A549 (cell line): ENCODE measurements around the gene STYK1. TPM values are rescaled to one million over a fixed set of nuclear protein-coding genes. Genes with fewer than 3 reads are reported as not detected.
A peak's percentile ranks its signal among the peaks of the same experiment; 100 is the strongest.
"Not testable (repeated sequence)": the region's sequence is repeated elsewhere in the genome, so short reads cannot be mapped to it uniquely, and the experiment has no call there.

Source experiments
- ATAC-seq, 2 experiments: fragments of 200-7000 bp in 1 of 2; fragments of >200 bp in 1 of 2; cut with Nextera tagmentation in 1 of 2; cut with Tn5 transposase in 1 of 2; 3 replicates each; pipeline versions ENCODE4 v1.8.0 to v1.9.1; 2018 to 2020; ENCODE audit warnings: mild to moderate bottlenecking in 1 of 2, moderate library complexity in 1 of 2
- CTCF ChIA-PET: fragments of 300-600 bp; sonication (Branson Sonifier 250); formaldehyde crosslinking; extraction: SDS; loops from one replicate; lab custom pipeline; 2021; ENCODE audit warnings: antibody characterized with exemption, inconsistent platforms; lab: Yijun Ruan, JAX
- POLR2A ChIA-PET: fragments of 350-600 bp; formaldehyde crosslinking; extraction: SDS; loops from one replicate; lab custom pipeline; 2021; ENCODE audit warnings: antibody characterized with exemption, inconsistent platforms; lab: Yijun Ruan, JAX
- DNase-seq, 2 experiments: peaks; one replicate each; pipeline versions ENCODE4 v3.0.0 to v3.0.0-alpha.2; 2011 to 2016; ENCODE audit warnings: low read depth in 1 of 2, low spot score in 1 of 2
- FAIRE-seq: peaks from 2 replicates; lab custom pipeline; 2011; peaks lifted over from hg19 to GRCh38; lab: Jason Lieb, UNC
- H3K27ac ChIP-seq, 2 experiments: fragments of >200 bp; sonication (Bioruptor Twin); formaldehyde crosslinking; 3 replicates each; pipeline ENCODE4 v1.5.1; 2016 to 2017
- H3K4me1 ChIP-seq: fragments of >200 bp; sonication (Bioruptor Twin); formaldehyde crosslinking; 3 replicates; pipeline ENCODE4 v1.6.1; 2016
- H3K4me2 ChIP-seq: fragments of >200 bp; sonication (Bioruptor Twin); formaldehyde crosslinking; 3 replicates; pipeline ENCODE4 v1.6.1; 2016
- H3K4me3 ChIP-seq: fragments of >200 bp; sonication (Bioruptor Twin); formaldehyde crosslinking; 3 replicates; pipeline ENCODE4 v1.5.1; 2016
- H3K9me3 ChIP-seq: fragments of >200 bp; sonication (Bioruptor Twin); formaldehyde crosslinking; 3 replicates; pipeline ENCODE4 v1.6.1; 2016
- CHD4 ChIP-seq: fragments of 200-600 bp; sonication (generic); IDR thresholded peaks from 2 replicates; pipeline ENCODE4 v1.6.1; 2016; ENCODE audit warnings: antibody characterized with exemption, mild to moderate bottlenecking, borderline replicate concordance
- EHMT2 ChIP-seq: fragments of 200-600 bp; sonication (generic); IDR thresholded peaks from 2 replicates; pipeline ENCODE4 v1.6.1; 2016; ENCODE audit warnings: antibody characterized with exemption, low read depth, mild to moderate bottlenecking, moderate library complexity
- FOXS1 ChIP-seq: fragments of 250-450 bp; sonication (Bioruptor Pico); IDR thresholded peaks from 2 replicates; pipeline ENCODE4 v1.5.0; 2020; ENCODE audit warnings: mild to moderate bottlenecking, moderate library complexity
- HOXA7 ChIP-seq: fragments of 250-450 bp; sonication (Bioruptor Pico); IDR thresholded peaks from 2 replicates; pipeline ENCODE4 v1.5.0; 2020; ENCODE audit warnings: mild to moderate bottlenecking, moderate library complexity
- HOXB13 ChIP-seq: fragments of 250-450 bp; sonication (Bioruptor Pico); IDR thresholded peaks from 2 replicates; pipeline ENCODE4 v1.5.0; 2020; ENCODE audit warnings: low read depth, mild to moderate bottlenecking, moderate library complexity
- JUNB ChIP-seq: fragments of >200 bp; sonication (Bioruptor Twin); formaldehyde crosslinking; IDR thresholded peaks from 2 replicates; pipeline ENCODE4 v1.6.1; 2016
- KDM5A ChIP-seq: fragments of 200-600 bp; sonication (generic); IDR thresholded peaks from 2 replicates; pipeline ENCODE4 v1.6.1; 2016; ENCODE audit warnings: antibody characterized with exemption, mild to moderate bottlenecking
- NFE2L2 ChIP-seq: fragments of 150-350 bp; conservative IDR thresholded peaks from 2 replicates; pipeline ENCODE4 v1.6.1; 2014; ENCODE audit warnings: low read length
- NR3C1 ChIP-seq: fragments of >200 bp; sonication (Bioruptor Twin); formaldehyde crosslinking; IDR thresholded peaks from 3 replicates; pipeline ENCODE4 v1.6.1; 2017
- RAD21 ChIP-seq, 2 experiments: fragments of >200 bp in 1 of 2; sonication (Bioruptor Twin) in 1 of 2; formaldehyde crosslinking in 1 of 2; IDR thresholded peaks in 1 of 2; conservative IDR thresholded peaks in 1 of 2; 2 replicates in 1 of 2; 3 replicates in 1 of 2; pipeline ENCODE4 v1.6.1; 2012 to 2018; ENCODE audit warnings: inconsistent platforms in 1 of 2
- REST ChIP-seq: fragments of 200-600 bp; sonication (generic); IDR thresholded peaks from 2 replicates; pipeline ENCODE4 v1.6.1; 2016; ENCODE audit warnings: antibody characterized with exemption, mild to moderate bottlenecking, moderate library complexity
- SMC3 ChIP-seq: fragments of >200 bp; sonication (Bioruptor Twin); formaldehyde crosslinking; IDR thresholded peaks from 3 replicates; pipeline ENCODE4 v1.6.1; 2018; ENCODE audit warnings: inconsistent platforms
- TFCP2L1 ChIP-seq: fragments of 250-450 bp; sonication (Bioruptor Pico); IDR thresholded peaks from 2 replicates; pipeline ENCODE4 v1.5.0; 2021; ENCODE audit warnings: mild to moderate bottlenecking
- TP53 ChIP-seq: fragments of 250-450 bp; sonication (Bioruptor Pico); IDR thresholded peaks from 2 replicates; pipeline ENCODE4 v1.5.0; 2021; ENCODE audit warnings: mild to moderate bottlenecking, moderate library complexity
- ZFP36 ChIP-seq: fragments of 450-650 bp; IDR thresholded peaks from 2 replicates; pipeline ENCODE4 v1.6.1; 2014; ENCODE audit warnings: borderline replicate concordance; ENCODE audit not compliant: partially characterized antibody
- ZNF302 ChIP-seq: fragments of 250-450 bp; sonication (Bioruptor Pico); IDR thresholded peaks from 2 replicates; pipeline ENCODE4 v1.9.0; 2021; ENCODE audit warnings: inconsistent platforms, mild to moderate bottlenecking, moderate library complexity
- WGBS: methylation state at CpG from one replicate; pipeline ENCODE4 v1.1.6; 2017; ENCODE audit errors: missing lambda C conversion rate; 5-methylcytosine and 5-hydroxymethylcytosine counted together
- polyA plus RNA-seq, 4 experiments: library from polyadenylated mRNA; depleted of rRNA in 3 of 4; stranded (reverse); fragments of >200 nt; fragmentation: RNase III in 1 of 4; extraction: RNeasy Plus Mini Kit Qiagen cat#74134 plus additional on column Dnase treatment in 1 of 4; gene quantifications; 2 replicates in 3 of 4; 3 replicates in 1 of 4; pipeline ENCODE4 v1.2.3, GENCODE V29; 2011 to 2017
- TF ChIP-seq, protein P1 (sequence below): fragments of 250-450 bp; sonication (Bioruptor Pico); IDR thresholded peaks from 2 replicates; pipeline ENCODE4 v1.5.0; 2020; ENCODE audit warnings: low read depth, mild to moderate bottlenecking, moderate library complexity

STYK1 gene
- polyA plus RNA-seq, 2 of the 4 experiments (the other 2 are of a cell fraction), result 0.32 to 0.56 TPM

DNA sequence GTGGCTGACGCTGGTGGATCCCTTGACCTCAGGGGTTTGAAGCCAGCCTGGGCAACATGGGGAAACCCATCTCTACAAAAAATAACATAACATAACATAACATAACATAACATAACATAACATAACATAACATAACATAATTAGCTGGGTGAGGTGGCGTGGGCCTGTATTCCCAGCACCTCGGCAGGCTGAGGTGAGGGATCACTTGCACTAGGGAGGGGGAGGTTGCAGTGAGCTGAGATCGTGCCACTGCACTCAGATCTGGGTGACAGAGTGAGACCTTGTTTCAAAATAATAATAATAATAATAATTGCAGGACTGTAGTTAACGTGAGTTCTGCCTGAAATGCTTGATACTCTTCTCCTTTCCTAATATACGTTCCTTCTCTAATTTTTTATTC lies 61.7 kb downstream of the STYK1 start:
- 81% methylated on average over 6 of the region's 6 CpGs for WGBS
- peak overlapping the region; percentile 97 for H3K4me2 ChIP-seq
- POLR2A ChIA-PET, result no interaction called here

DNA sequence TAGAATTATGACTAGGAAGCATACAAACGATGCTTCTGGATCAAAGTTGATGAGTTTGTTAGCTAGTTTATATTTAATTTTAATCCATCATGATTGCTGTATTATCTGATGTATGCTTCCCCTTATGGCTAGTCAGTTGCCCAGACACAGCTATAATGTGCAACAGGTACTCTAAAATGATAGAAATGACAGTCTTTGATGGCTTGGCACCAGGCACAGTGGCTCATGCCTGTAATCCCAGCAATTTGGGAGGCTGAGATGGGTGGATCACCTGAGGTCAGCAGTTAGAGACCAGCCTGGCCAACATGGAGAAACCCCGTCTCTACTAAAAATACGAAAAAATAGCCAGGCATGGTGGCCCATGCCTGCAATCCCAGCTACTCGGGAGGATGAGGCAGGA lies 62.6 kb downstream of the STYK1 start:
- POLR2A ChIA-PET, result not testable (repeated sequence)
- 85% methylated on average over 4 of the region's 4 CpGs for WGBS
- CTCF ChIA-PET, result interaction anchor here (0.6 to 1.3 kb wide), 2 partner anchors 14 to 38 kb away, joined by 3 read pairs; no protein-coding TSS in a partner anchor

More for the DNA sequence above, 61.7 kb downstream of the STYK1 start:
- CTCF ChIA-PET, result interaction anchor here (2.2 kb wide), 1 partner anchor 138 kb away, joined by 8 read pairs; no protein-coding TSS in a partner anchor
- DNase-seq, result no peak
- TF ChIP-seq REST (no peak), RAD21 (conservative IDR thresholded peaks at IDR 0.05 in 1 of 2, IDR thresholded peaks at IDR 0.05 in 1 of 2) (no peak), SMC3 (no peak), HOXB13 (no peak), KDM5A (no peak), NFE2L2 (no peak), ZFP36 (no peak), NR3C1 (no peak), TFCP2L1 (no peak), TP53 (no peak), ZNF302 (CRISPR knock-in tag) (no peak), JUNB (no peak), EHMT2 (no peak), FOXS1 (CRISPR knock-in tag) (no peak)
- TF ChIP-seq, protein P1, sequence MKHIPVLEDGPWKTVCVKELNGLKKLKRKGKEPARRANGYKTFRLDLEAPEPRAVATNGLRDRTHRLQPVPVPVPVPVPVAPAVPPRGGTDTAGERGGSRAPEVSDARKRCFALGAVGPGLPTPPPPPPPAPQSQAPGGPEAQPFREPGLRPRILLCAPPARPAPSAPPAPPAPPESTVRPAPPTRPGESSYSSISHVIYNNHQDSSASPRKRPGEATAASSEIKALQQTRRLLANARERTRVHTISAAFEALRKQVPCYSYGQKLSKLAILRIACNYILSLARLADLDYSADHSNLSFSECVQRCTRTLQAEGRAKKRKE (CRISPR knock-in tag), result no peak
- ATAC-seq, result no peak
- Histone ChIP-seq H3K4me1 (peaks cover 7% of the 10 kb centered on the region; the same call in 2 of the 3 replicates), H3K4me3 (peak overlapping the region; percentile 93), H3K27ac (no peak overlapping the region; a peak in 1 of 6 replicates), H3K9me3 (no peaks in the 10 kb centered on the region)
- no peak for FAIRE-seq

DNA sequence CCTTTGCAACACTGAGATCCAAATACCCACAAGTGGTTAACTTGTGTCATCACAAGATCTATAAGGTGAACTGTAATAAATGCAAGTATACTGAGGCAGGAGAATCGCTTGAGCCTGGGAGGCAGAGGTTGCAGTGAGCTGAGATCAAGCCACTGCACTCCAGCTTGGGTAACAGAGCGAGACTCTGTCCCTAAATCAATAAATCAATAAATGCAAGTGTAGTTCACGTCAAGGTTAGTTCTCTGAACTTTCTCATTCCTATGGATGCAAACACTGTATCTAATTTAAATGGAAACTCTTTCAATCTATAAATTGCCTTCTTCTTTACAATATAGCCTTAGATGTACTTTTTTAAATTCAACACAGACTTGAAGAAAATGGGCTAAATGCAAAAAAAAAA lies 63.7 kb downstream of the STYK1 start:
- Histone ChIP-seq H3K9me3 (no peaks in the 10 kb centered on the region), H3K4me2 (no peak overlapping the region), H3K4me3 (no peak overlapping the region), H3K27ac (no peak overlapping the region), H3K4me1 (peaks cover 7% of the 10 kb centered on the region; the same call in 2 of the 3 replicates)
- ChIA-PET CTCF (interaction anchor here (1.3 kb wide), 1 partner anchor 13 kb away, joined by 3 read pairs; no protein-coding TSS in a partner anchor), POLR2A (no interaction called here)
- no peak for FAIRE-seq
- TF ChIP-seq CHD4 (no peak), HOXA7 (CRISPR knock-in tag) (0 out of 2 replicates have a peak, but pooled peaks have one; percentile 40)
- WGBS, result 93% methylated on average over 3 of the region's 3 CpGs
- ATAC-seq, result no peak
- DNase-seq, result no peak

More for the DNA sequence above, 62.6 kb downstream of the STYK1 start:
- peak overlapping the region; percentile 97; the same call in 2 of the 3 replicates for H3K4me2 ChIP-seq
- H3K9me3 ChIP-seq, DNase-seq, ATAC-seq, H3K4me1 ChIP-seq, FAIRE-seq, H3K4me3 ChIP-seq, H3K27ac ChIP-seq: not testable (repeated sequence)
